H1 (cell line): Measurements from ENCODE around the gene TNPO2. TPM values are rescaled to one million over a fixed set of nuclear protein-coding genes. Genes with fewer than 3 reads are reported as not detected.
A peak's percentile ranks its signal among the peaks of the same experiment; 100 is the strongest.

Experiments
- CTCF ChIA-PET: fragments of 300-600 bp; sonication (Branson Sonifier 250); formaldehyde crosslinking; loops from one replicate; lab custom pipeline; 2021; ENCODE audit not compliant: partially characterized antibody; lab: Charles Lee
- POLR2A ChIA-PET: fragments of 300-600 bp; sonication (Branson Sonifier 250); formaldehyde crosslinking; loops from one replicate; lab custom pipeline; 2021; ENCODE audit warnings: inconsistent platforms; ENCODE audit not compliant: partially characterized antibody; lab: Charles Lee
- DNase-seq, 2 experiments: peaks; one replicate each; pipeline versions ENCODE4 v3.0.0 to v3.0.0-alpha.2; 2010 to 2022; ENCODE audit warnings: low spot score in 2 of 2, low read depth in 1 of 2, mixed read lengths in 1 of 2
- FAIRE-seq: peaks from 2 replicates; lab custom pipeline; 2011; peaks lifted over from hg19 to GRCh38; lab: Jason Lieb, UNC
- H2AFZ ChIP-seq: 2 replicates; pipeline ENCODE4 v1.8.1; 2012; ENCODE audit warnings: low read length, inconsistent platforms
- H2AK5ac ChIP-seq: 2 replicates; pipeline ENCODE4 v1.6.1; 2013; ENCODE audit warnings: low read depth, low read length
- H2BK120ac ChIP-seq: replicated peaks from 2 replicates; pipeline ENCODE3; 2013; ENCODE audit warnings: low read depth, low read length, inconsistent platforms
- H2BK12ac ChIP-seq: 2 replicates; pipeline ENCODE4 v1.6.1; 2013; ENCODE audit warnings: low read depth, low read length
- H2BK15ac ChIP-seq: 2 replicates; pipeline ENCODE4 v1.6.1; 2013; ENCODE audit warnings: low read length
- H2BK20ac ChIP-seq: 2 replicates; pipeline ENCODE4 v1.6.1; 2013; ENCODE audit warnings: low read length
- H2BK5ac ChIP-seq: 2 replicates; pipeline ENCODE4 v1.6.1; 2013; ENCODE audit warnings: low read depth, low read length
- H3K14ac ChIP-seq: 2 replicates; pipeline ENCODE4 v1.6.1; 2013; ENCODE audit warnings: inconsistent platforms; ENCODE audit not compliant: insufficient read length
- H3K18ac ChIP-seq: 2 replicates; pipeline ENCODE4 v1.6.1; 2013; ENCODE audit warnings: low read length; ENCODE audit errors: extremely low read depth
- H3K23ac ChIP-seq: 2 replicates; pipeline ENCODE4 v1.6.1; 2013; ENCODE audit warnings: inconsistent platforms; ENCODE audit not compliant: insufficient read length
- H3K23me2 ChIP-seq: 2 replicates; pipeline ENCODE4 v1.6.1; 2013; ENCODE audit warnings: low read depth, low read length
- H3K27ac ChIP-seq: 2 replicates; pipeline ENCODE4 v1.6.1; 2011; ENCODE audit warnings: low read depth, low read length, inconsistent platforms
- H3K27me3 ChIP-seq, 4 experiments: replicated peaks in 1 of 4; 1 replicate in 1 of 4; 2 replicates in 3 of 4; pipeline versions ENCODE4 v1.6.1 to v1.8.1; 2011 to 2013; ENCODE audit warnings: low read length in 3 of 4, mild to moderate bottlenecking in 3 of 4, inconsistent platforms in 2 of 4, mixed read lengths in 2 of 4, moderate library complexity in 1 of 4; ENCODE audit not compliant: control insufficient read depth in 3 of 4, insufficient read depth in 3 of 4; ENCODE audit errors: extremely low read depth in 1 of 4
- H3K36me3 ChIP-seq, 4 experiments: 2 replicates each; pipeline versions ENCODE4 v1.6.1 to v1.8.1; 2011 to 2013; ENCODE audit warnings: mild to moderate bottlenecking in 4 of 4, low read length in 3 of 4, moderate library complexity in 2 of 4, control low read depth in 1 of 4, inconsistent platforms in 1 of 4; ENCODE audit not compliant: insufficient read depth in 4 of 4, control insufficient read depth in 2 of 4
- H3K4ac ChIP-seq: replicated peaks from 2 replicates; pipeline ENCODE3; 2013; ENCODE audit warnings: low read length, low read depth, mixed read lengths, inconsistent platforms; ENCODE audit not compliant: insufficient read length
- H3K4me1 ChIP-seq, 4 experiments: replicated peaks in 1 of 4; 1 replicate in 1 of 4; 2 replicates in 3 of 4; pipeline versions ENCODE4 v1.6.1 to v1.8.1; 2011 to 2013; ENCODE audit warnings: low read length in 3 of 4, inconsistent platforms in 2 of 4, mixed read lengths in 1 of 4; ENCODE audit not compliant: insufficient read depth in 4 of 4, control insufficient read depth in 3 of 4
- H3K4me2 ChIP-seq, 2 experiments: 2 replicates each; pipeline versions ENCODE4 v1.6.1 to v1.8.1; 2011 to 2013; ENCODE audit warnings: low read depth in 2 of 2, low read length in 2 of 2, control low read depth in 1 of 2, inconsistent platforms in 1 of 2, mild to moderate bottlenecking in 1 of 2; ENCODE audit not compliant: insufficient read depth in 1 of 2
- H3K4me3 ChIP-seq, 4 experiments: fragments of 200-600, 300-600 bp in 1 of 4; sonication (generic), shearing (Covaris generic), sonication (Bioruptor Twin) in 1 of 4; 2 replicates each; pipeline versions ENCODE4 v1.5.1 to v1.8.1; 2011 to 2016; ENCODE audit warnings: low read length in 4 of 4, low read depth in 3 of 4, control low read depth in 2 of 4, inconsistent platforms in 2 of 4, mild to moderate bottlenecking in 2 of 4, mixed read lengths in 1 of 4, moderate library complexity in 1 of 4; ENCODE audit not compliant: insufficient read depth in 2 of 4; ENCODE audit errors: extremely low read depth in 1 of 4
- H3K56ac ChIP-seq: replicated peaks from 2 replicates; pipeline ENCODE3; 2013; ENCODE audit warnings: low read depth, mild to moderate bottlenecking, mixed read lengths, low read length, inconsistent platforms; ENCODE audit not compliant: insufficient read length
- H3K79me1 ChIP-seq: 2 replicates; pipeline ENCODE4 v1.6.1; 2013; ENCODE audit warnings: low read depth, low read length, control low read depth
- H3K79me2 ChIP-seq, 2 experiments: 2 replicates each; pipeline versions ENCODE4 v1.6.1 to v1.8.1; 2012 to 2013; ENCODE audit warnings: low read length in 2 of 2, mild to moderate bottlenecking in 2 of 2, inconsistent platforms in 1 of 2; ENCODE audit not compliant: insufficient read depth in 2 of 2, control insufficient read depth in 1 of 2
- H3K9ac ChIP-seq, 4 experiments: replicated peaks in 1 of 4; 1 replicate in 1 of 4; 2 replicates in 3 of 4; pipeline versions ENCODE4 v1.6.1 to v1.8.1; 2011 to 2013; ENCODE audit warnings: low read depth in 3 of 4, low read length in 3 of 4, control low read depth in 2 of 4, mild to moderate bottlenecking in 2 of 4, moderate library complexity in 2 of 4, inconsistent platforms in 1 of 4; ENCODE audit errors: extremely low read depth in 1 of 4
- H3K9me3 ChIP-seq, 2 experiments: 2 replicates each; pipeline versions ENCODE4 v1.6.1 to v1.8.1; 2012 to 2013; ENCODE audit warnings: mild to moderate bottlenecking in 2 of 2, moderate library complexity in 2 of 2, control low read depth in 1 of 2, inconsistent platforms in 1 of 2, low read depth in 1 of 2, low read length in 1 of 2, mixed read lengths in 1 of 2; ENCODE audit not compliant: insufficient read depth in 2 of 2
- H4K20me1 ChIP-seq, 2 experiments: replicated peaks in 1 of 2; 2 replicates each; pipeline versions ENCODE3 to v1.8.1; 2011 to 2013; ENCODE audit warnings: inconsistent platforms in 2 of 2, low read length in 2 of 2, mild to moderate bottlenecking in 1 of 2; ENCODE audit not compliant: insufficient read depth in 2 of 2, control insufficient read depth in 1 of 2
- H4K5ac ChIP-seq: 2 replicates; pipeline ENCODE4 v1.6.1; 2013; ENCODE audit warnings: low read length, low read depth, mixed read lengths, inconsistent platforms; ENCODE audit not compliant: insufficient read length
- H4K8ac ChIP-seq: 2 replicates; pipeline ENCODE4 v1.8.0; 2013; ENCODE audit warnings: mild to moderate bottlenecking, moderate library complexity, low read length, inconsistent platforms; ENCODE audit not compliant: insufficient read depth; ENCODE audit errors: extremely low read depth
- H4K91ac ChIP-seq: replicated peaks from 2 replicates; pipeline ENCODE3; 2013; ENCODE audit warnings: low read length, mixed read lengths, inconsistent platforms; ENCODE audit not compliant: insufficient read length
- WGBS, 2 experiments: shearing (Covaris generic) in 1 of 2; methylation state at CpG; one replicate each; pipeline versions ENCODE4 v1.1.6 to v1.1.7; 2013 to 2015; ENCODE audit warnings: low lambda C conversion rate in 2 of 2, mixed read lengths in 2 of 2, inconsistent platforms in 1 of 2, low coverage in 1 of 2, missing lambda C conversion rate in 1 of 2; ENCODE audit not compliant: insufficient replicate concordance in 2 of 2, insufficient coverage in 1 of 2, insufficient read length in 1 of 2; ENCODE audit errors: extremely low coverage in 1 of 2, missing lambda C conversion rate in 1 of 2; 5-methylcytosine and 5-hydroxymethylcytosine counted together
- polyA plus RNA-seq, 7 experiments: library from polyadenylated mRNA; depleted of rRNA in 3 of 7; stranded (reverse) in 5 of 7; unstranded in 2 of 7; fragments of >200 nt in 5 of 7; fragments of 200-250 nt in 2 of 7; gene quantifications; 1 replicate in 5 of 7; 2 replicates in 1 of 7; 4 replicates in 1 of 7; pipeline versions ENCODE4 v1.2.1 to v1.2.3, GENCODE V29; 2011 to 2013; ENCODE audit warnings: missing spikeins in 2 of 7, mixed read lengths in 2 of 7
- total RNA-seq: library from RNA; stranded (reverse); fragmentation: NEBNext Ultra II Directional; extraction: Animal tissue kit (Norgen Biotek cat#: 25700); gene quantifications from 2 replicates; pipeline ENCODE4 v1.2.1, GENCODE V29; 2021
- TF ChIP-seq, protein P1 (sequence below): IDR thresholded peaks from 2 replicates; pipeline ENCODE4 v1.6.1; 2011; ENCODE audit warnings: low read length, improper control_type of control experiment

Gene TNPO2
- total and polyA plus RNA-seq, 2 of the 8 experiments (the other 6 are each of a cell fraction or from before 2014, with no cell fraction given), result 112 to 121 TPM

DNA sequence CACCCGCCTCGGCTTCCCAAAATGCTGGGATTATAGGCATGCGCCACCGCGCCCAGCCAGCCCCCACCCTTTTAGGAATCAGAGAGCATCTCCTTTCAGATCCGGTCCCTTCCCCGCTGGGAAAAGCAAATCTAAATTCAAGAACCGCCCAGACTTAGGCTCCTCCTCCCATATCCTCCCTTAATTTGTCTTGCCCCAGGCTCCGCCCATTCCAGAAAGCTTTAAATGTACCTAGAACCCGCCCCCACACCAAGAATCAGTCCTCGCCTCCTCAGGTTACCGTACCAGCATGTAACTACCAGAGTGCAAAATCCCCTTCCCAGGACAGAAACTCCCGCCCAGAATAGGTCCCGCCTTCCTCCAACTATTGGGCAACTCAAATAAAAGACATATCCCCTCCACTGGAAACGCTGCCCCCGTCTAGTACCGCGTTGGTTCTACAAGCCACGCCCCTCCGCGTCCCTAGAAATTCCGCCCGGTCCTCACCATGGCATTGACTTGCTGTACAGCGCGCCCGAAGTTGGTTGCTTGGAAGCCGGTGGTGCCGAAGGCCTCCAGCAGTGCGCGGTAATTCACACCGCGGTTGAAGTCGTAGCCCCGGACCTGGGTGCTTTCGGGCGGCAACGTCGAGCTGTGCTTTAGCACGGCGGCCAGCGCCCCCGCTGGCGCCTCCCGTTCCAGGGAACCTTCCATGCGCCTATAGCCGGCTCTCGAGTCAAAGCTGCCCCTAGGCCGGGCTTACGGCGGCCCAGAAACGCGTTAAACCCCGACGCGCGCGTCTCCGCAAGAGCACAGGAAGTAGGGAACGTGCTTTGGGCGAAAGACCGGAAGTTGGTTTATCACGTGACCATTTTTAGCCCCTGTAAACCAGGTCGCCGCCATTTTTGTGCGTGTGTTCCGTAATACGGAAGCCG lies 42.4 kb downstream of the TNPO2 start, which contains the start of gene DHPS:
Gene DHPS (minus strand): TSS at position 807 of the 914 bp plus-strand sequence. CDS start 114 bp downstream, at position 693.
- Histone ChIP-seq H2BK5ac (peak within 1 kb of the TSS; percentile 98), H2BK12ac (0 out of 2 replicates have a peak within 1 kb of the TSS, but pooled peaks have one; percentile 55), H3K9me3 (no peaks in the 10 kb centered on the region; a peak in 1 of 4 replicates), H4K5ac (peak within 1 kb of the TSS; percentile 49), H2AFZ (0 out of 2 replicates have a peak within 1 kb of the TSS, but pooled peaks have one; percentile 21), H3K9ac (peak within 1 kb of the TSS; percentile 93 to 99 (median 95)), H4K91ac (peak within 1 kb of the TSS; percentile 85), H3K56ac (peak within 1 kb of the TSS; percentile 94), H3K23ac (no peak within 1 kb of the TSS), H3K27ac (peak within 1 kb of the TSS; percentile 98), H2AK5ac (no peak within 1 kb of the TSS), H2BK15ac (no peak within 1 kb of the TSS), H3K14ac (no peak within 1 kb of the TSS), H2BK20ac (no peak within 1 kb of the TSS), H3K79me1 (peaks cover 6% of the 10 kb centered on the region; the same call in 1 of the 2 replicates), H3K18ac (peak within 1 kb of the TSS; percentile 64), H4K8ac (peak within 1 kb of the TSS; percentile 98; the same call in 1 of the 2 replicates), H3K4me2 (peak within 1 kb of the TSS; percentile 43 to 65), H3K4me3 (peak within 1 kb of the TSS; percentile 81 to 99 (median 90)), H3K4me1 (peaks cover 0 to 3% (median 0%) of the 10 kb centered on the region in 4 experiments; a peak in 2 of 7 replicates), H3K23me2 (no peaks in the 10 kb centered on the region), H3K27me3 (no peaks in the 10 kb centered on the region), H4K20me1 (peaks cover 0 to 6% of the 10 kb centered on the region in 2 experiments), H3K4ac (peak within 1 kb of the TSS; percentile 63), H2BK120ac (no peak within 1 kb of the TSS), H3K79me2 (peaks cover 0 to 11% of the 10 kb centered on the region in 2 experiments; a peak in 2 of 4 replicates), H3K36me3 (peaks cover 23 to 27% (median 25%) of the 10 kb centered on the region in 4 experiments)
- CTCF ChIA-PET, result interaction anchor here (0.6 to 1.2 kb wide), 2 partner anchors 103 to 115 kb away, joined by 3 to 4 read pairs; no protein-coding TSS in a partner anchor
- FAIRE-seq, result peak; percentile 93
- 0% methylated on average over 68 of the region's 68 CpGs; no CpG with 5 or more reads in 1 of the 2 experiments for WGBS, 2 experiments
- POLR2A ChIA-PET, result interaction anchor here (0.7 to 6.4 kb wide), 34 partner anchors 9 to 1792 kb away, joined by 3 to 93 read pairs (median 4); partner anchors contain the start of genes BEST2, FBXW9, GET3 and MAN2B1
- DNase-seq, result peak; percentile 85 to 96
- TF ChIP-seq, protein P1, sequence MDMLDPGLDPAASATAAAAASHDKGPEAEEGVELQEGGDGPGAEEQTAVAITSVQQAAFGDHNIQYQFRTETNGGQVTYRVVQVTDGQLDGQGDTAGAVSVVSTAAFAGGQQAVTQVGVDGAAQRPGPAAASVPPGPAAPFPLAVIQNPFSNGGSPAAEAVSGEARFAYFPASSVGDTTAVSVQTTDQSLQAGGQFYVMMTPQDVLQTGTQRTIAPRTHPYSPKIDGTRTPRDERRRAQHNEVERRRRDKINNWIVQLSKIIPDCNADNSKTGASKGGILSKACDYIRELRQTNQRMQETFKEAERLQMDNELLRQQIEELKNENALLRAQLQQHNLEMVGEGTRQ, result peak; percentile 92
